PC-9 (cell line): ENCODE data around the gene KCTD14.
"Not testable (repeated sequence)": the region's sequence is repeated elsewhere in the genome, so short reads cannot be mapped to it uniquely, and the experiment has no call there.

Source experiments
- CTCF ChIP-seq: fragments of 200-600 bp; sonication (generic); conservative IDR thresholded peaks from 2 replicates; pipeline ENCODE4 v1.6.1; 2017; ENCODE audit warnings: mixed run types, antibody characterized with exemption, mild to moderate bottlenecking, moderate library complexity
- EZH2 ChIP-seq: fragments of 200-600 bp; sonication (generic); IDR thresholded peaks from 2 replicates; pipeline ENCODE4 v1.8.0; 2017; ENCODE audit warnings: antibody characterized with exemption, low read depth

GRCh38 chr11:78059749-78060328 lies 36.8 kb upstream of the KCTD14 start:
- not testable (repeated sequence) for TF ChIP-seq CTCF, EZH2
